ENCODE measurements around the gene FOXC1. TPM values are rescaled to one million over a fixed set of nuclear protein-coding genes. Genes with fewer than 3 reads are reported as not detected.

Gene FOXC1
- total and polyA plus RNA-seq, 7 donors: 0.90 to 2.7 (median 1.5) TPM

DNA sequence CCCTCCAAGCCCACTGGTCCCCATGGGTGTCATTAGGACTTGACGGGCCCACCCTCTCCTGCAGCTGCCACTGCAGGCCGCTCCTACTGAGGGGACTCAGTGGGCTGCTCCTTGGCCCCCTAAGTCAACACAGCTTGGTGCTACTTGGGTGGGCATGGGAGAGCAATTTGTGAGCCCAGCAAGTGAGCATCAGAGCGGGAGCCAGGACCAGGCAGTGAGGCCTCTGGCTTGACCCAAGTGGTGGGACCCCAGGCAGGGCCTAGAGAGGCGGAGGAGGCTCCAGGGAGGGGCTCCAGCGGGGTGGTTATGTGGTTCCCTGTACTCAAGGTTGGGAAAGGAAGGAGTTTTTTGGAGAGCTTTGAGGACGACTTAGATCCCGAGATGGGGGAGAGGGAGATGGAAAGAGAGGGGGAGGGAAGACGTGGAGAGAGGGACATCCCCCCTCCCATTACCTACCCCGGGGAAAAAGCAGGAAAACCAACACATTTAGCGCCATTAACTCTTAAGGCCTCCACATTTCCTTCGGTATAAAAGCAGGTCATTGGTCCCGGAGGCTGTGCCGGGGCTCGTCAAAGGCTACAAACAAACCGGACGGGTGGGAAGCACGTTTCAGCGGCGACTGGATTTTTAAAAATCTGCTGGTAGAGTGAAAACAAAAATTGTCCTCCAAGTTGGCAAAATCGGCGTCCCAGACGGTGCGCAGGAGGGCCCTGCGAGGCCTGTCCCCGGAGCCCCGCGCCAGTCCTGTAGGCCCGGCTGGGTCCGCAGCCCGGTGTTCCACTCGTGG is 8.8 kb downstream of the FOXC1 start:
- intact Hi-C loops (cut with DNase I): no loop called here
- 86 to 89% (median 86%) methylated on average over 30 to 31 of the region's 31 CpGs for WGBS, 3 donors
- TF ChIP-seq, protein P1, sequence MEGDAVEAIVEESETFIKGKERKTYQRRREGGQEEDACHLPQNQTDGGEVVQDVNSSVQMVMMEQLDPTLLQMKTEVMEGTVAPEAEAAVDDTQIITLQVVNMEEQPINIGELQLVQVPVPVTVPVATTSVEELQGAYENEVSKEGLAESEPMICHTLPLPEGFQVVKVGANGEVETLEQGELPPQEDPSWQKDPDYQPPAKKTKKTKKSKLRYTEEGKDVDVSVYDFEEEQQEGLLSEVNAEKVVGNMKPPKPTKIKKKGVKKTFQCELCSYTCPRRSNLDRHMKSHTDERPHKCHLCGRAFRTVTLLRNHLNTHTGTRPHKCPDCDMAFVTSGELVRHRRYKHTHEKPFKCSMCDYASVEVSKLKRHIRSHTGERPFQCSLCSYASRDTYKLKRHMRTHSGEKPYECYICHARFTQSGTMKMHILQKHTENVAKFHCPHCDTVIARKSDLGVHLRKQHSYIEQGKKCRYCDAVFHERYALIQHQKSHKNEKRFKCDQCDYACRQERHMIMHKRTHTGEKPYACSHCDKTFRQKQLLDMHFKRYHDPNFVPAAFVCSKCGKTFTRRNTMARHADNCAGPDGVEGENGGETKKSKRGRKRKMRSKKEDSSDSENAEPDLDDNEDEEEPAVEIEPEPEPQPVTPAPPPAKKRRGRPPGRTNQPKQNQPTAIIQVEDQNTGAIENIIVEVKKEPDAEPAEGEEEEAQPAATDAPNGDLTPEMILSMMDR (IDR thresholded peaks at IDR 0.05): no peak
- ATAC-seq (no peak), DNase-seq (peak in 1 of 2 donors; percentile 23)
- Histone ChIP-seq H3K4me1 (no peaks in the 10 kb centered on the region), H3K36me3 (ENCODE audit: insufficient read depth in 1 of 2, low read depth in 1 of 2) (no peaks in the 10 kb centered on the region), H3K27me3 (ENCODE audit: insufficient read depth in 3 of 3, low read length in 2 of 3) (peaks cover 0 to 87% (median 34%) of the 10 kb centered on the region in 3 donors), H3K9me3 (no peaks in the 10 kb centered on the region), H3K4me3 (no peak overlapping the region), H3K27ac (no peak overlapping the region)

DNA sequence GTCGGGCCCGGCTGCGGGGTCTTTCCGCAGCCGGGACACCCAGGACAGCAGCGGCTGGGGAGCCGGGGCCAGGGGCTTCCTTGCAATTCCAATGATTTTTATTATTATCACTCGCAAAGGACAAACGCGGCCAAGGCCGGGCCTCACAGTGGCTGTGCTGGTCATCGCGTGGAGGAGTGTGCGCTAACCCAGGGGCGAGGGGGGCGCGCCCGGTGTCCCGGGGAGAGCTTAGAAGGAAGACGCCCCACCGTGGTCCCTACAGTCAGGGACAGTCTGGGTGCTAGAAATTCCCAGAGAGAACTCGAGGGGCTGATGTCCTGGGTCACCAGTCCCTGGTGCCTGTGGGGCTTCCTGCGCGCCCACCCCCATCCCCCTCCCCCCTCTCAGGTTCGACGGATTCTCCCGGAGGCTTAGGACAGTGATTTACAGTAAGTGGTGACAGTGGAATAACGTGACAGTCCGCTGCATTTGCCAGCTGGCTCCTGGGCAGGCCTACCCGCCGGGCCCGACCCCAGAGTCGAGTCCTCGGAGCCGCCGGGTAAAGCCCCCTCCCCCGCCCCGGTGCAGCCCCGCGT is 9.5 kb downstream of the FOXC1 start:
- 56 to 69% (median 60%) methylated on average over 37 to 40 of the region's 40 CpGs for WGBS, 3 donors
- Histone ChIP-seq H3K27me3 (ENCODE audit: insufficient read depth in 3 of 3, low read length in 2 of 3) (peaks cover 0 to 87% (median 34%) of the 10 kb centered on the region in 3 donors), H3K4me3 (peak overlapping the region; percentile 53), H3K27ac (no peak overlapping the region), H3K9me3 (no peaks in the 10 kb centered on the region), H3K36me3 (ENCODE audit: insufficient read depth in 1 of 2, low read depth in 1 of 2) (no peaks in the 10 kb centered on the region), H3K4me1 (no peaks in the 10 kb centered on the region)
- ATAC-seq (no peak), DNase-seq (peak in 1 of 2 donors; percentile 39)
- intact Hi-C loops (cut with DNase I): no loop called here
- TF ChIP-seq, protein P1 (IDR thresholded peaks at IDR 0.05): no peak

DNA sequence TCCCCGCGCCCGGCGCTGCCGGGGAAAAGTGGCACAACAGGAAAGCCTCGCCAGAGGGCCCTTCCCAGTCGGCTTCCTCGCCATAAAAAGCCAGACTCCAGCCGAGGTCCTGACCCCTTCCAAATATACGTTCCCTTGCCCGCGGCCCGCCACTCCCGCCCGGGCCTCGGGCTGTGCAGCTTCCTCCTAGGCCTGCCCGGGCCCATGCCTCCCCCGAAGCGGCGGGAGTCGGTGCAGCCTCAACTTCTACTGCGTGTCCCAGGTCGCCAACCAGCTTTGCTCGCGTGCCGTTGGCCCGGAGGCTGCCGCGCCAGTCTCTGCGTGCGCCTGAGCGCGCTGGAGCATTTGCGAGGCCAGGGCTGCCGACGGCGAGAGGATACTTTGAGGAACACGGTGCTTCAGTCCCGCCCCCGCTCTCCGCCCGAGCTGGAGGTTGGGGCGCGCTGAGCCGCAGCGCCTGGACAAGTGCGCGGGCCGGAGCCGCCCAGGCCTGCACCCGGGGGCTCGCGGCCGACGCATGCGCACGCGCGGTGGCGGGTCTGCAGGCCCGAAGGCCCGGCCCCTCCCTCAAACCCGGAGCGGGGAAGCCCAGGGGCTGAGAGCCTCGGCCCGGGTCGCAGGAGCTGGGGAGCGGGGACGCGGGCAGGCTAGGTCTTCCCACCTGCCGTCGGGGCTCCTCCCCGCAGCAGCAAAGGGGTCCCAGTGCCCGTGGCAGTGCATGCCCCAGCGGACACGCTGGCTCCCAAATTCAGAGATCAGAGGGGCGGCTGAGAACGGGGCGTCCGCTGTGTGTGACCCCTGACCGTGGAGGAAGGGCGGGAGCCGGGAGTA is 10.2 kb downstream of the FOXC1 start:
- DNase-seq: peak in 1 of 2 donors; percentile 56
- no peaks in the 10 kb centered on the region for H3K36me3 ChIP-seq (ENCODE audit: insufficient read depth in 1 of 2, low read depth in 1 of 2)
- TF ChIP-seq, protein P1 (IDR thresholded peaks at IDR 0.05): no peak
- peak overlapping the region; percentile 53 for H3K4me3 ChIP-seq
- H3K4me1 ChIP-seq: peaks cover 3% of the 10 kb centered on the region
- intact Hi-C loops (cut with DNase I): loop anchor here in 1 of 2 donors (5.0 kb wide), 1 partner anchor 67 kb away; no protein-coding TSS in a partner anchor
- ATAC-seq: peak in 1 of 4 donors; percentile 19
- H3K27ac ChIP-seq: no peak overlapping the region
- peaks cover 0 to 87% (median 30%) of the 10 kb centered on the region in 3 donors for H3K27me3 ChIP-seq (ENCODE audit: insufficient read depth in 3 of 3, low read length in 2 of 3)
- 22 to 29% (median 27%) methylated on average over 70 to 83 of the region's 83 CpGs for WGBS, 3 donors
- no peaks in the 10 kb centered on the region for H3K9me3 ChIP-seq

DNA sequence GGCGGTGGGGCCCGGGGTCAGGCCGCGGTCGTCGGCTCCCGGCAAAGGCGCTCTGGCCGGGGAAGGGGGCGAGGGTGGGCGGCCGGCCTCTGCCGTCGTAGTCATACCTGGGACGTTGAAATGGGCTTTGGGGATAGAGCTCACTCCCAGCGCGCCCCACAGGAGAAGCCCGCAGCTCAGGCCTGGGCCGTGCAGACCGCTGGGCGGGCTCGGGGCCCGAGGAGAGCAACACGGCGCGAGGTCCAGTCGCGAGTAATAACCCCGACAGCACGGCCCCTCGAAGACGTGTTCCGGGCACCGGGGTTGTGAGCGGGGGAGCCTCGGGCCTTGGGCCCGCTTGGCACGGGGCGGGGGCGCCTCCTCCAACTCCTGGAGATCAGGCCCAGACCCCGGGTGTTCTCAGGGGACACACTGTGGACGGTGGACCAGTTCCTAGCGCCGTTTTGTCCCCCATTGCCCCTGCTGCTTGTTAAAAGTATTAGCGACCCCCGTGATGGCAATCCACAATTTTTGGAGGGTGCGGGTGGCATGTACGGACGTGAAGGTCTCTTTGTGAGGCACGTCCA is 10.9 kb downstream of the FOXC1 start:
- Histone ChIP-seq H3K27me3 (ENCODE audit: insufficient read depth in 3 of 3, low read length in 2 of 3) (peaks cover 0 to 87% (median 24%) of the 10 kb centered on the region in 3 donors), H3K36me3 (ENCODE audit: insufficient read depth in 1 of 2, low read depth in 1 of 2) (no peaks in the 10 kb centered on the region), H3K4me3 (peak overlapping the region; percentile 53), H3K4me1 (peaks cover 8% of the 10 kb centered on the region), H3K27ac (no peak overlapping the region), H3K9me3 (no peaks in the 10 kb centered on the region)
- TF ChIP-seq, protein P1 (IDR thresholded peaks at IDR 0.05): no peak
- ATAC-seq: no peak
- WGBS, 3 donors: 63 to 65% (median 63%) methylated on average over 44 to 50 of the region's 50 CpGs
- peak in 1 of 2 donors; percentile 41 for DNase-seq
- intact Hi-C loops (cut with DNase I): loop anchor here in 1 of 2 donors (5.0 kb wide), 1 partner anchor 67 kb away; no protein-coding TSS in a partner anchor

All from psoas muscle (tissue), 8 donors.